GM06990 (cell line): ENCODE measurements around the gene KLHL34.

Experiments used
- DNase-seq: peaks from one replicate; pipeline ENCODE4 v3.0.0-alpha.2; 2011; ENCODE audit not compliant: insufficient read length; ENCODE audit errors: extremely low read depth
- H3K27me3 ChIP-seq: replicated peaks from 2 replicates; pipeline ENCODE4 v1.6.0; 2011; ENCODE audit warnings: low read length; ENCODE audit not compliant: control insufficient read depth, insufficient read depth
- H3K36me3 ChIP-seq: 2 replicates; pipeline ENCODE4 v1.5.1; 2011; ENCODE audit warnings: low read length; ENCODE audit not compliant: control insufficient read depth, insufficient read depth
- H3K4me3 ChIP-seq: replicated peaks from 2 replicates; pipeline ENCODE4 v1.5.1; 2011; ENCODE audit warnings: low read depth, mild to moderate bottlenecking, control low read depth, low read length
- CTCF ChIP-seq: IDR thresholded peaks from 2 replicates; pipeline ENCODE4 v1.5.1; 2011; ENCODE audit warnings: low read length, control low read depth, mild to moderate bottlenecking, inconsistent platforms; ENCODE audit not compliant: insufficient read depth, poor library complexity, severe bottlenecking

KLHL34 gene

GRCh38 chrX:21674430-21675186 is 16.5 kb upstream of the KLHL34 start:
- Histone ChIP-seq H3K4me3 (no peak overlapping the region), H3K27me3 (no peaks in the 10 kb centered on the region), H3K36me3 (no peaks in the 10 kb centered on the region)
- no peak for TF ChIP-seq CTCF
- no peak for DNase-seq

- no peak for TF ChIP-seq CTCF
- Histone ChIP-seq H3K36me3 (no peaks in the 10 kb centered on the region), H3K4me3 (no peak overlapping the region), H3K27me3 (no peaks in the 10 kb centered on the region)
- no peak for DNase-seq
Measured at GRCh38 chrX:21666679-21667078, 8.5 kb upstream of the KLHL34 start.

GRCh38 chrX:21666252-21666651 is 8.1 kb upstream of the KLHL34 start:
- DNase-seq: no peak
- Histone ChIP-seq H3K36me3 (no peaks in the 10 kb centered on the region), H3K4me3 (no peak overlapping the region), H3K27me3 (no peaks in the 10 kb centered on the region)
- no peak for TF ChIP-seq CTCF

- no peak for TF ChIP-seq CTCF
- no peak overlapping the region for H3K4me3 ChIP-seq
- no peak for DNase-seq
- H3K36me3 ChIP-seq: no peaks in the 10 kb centered on the region
- H3K27me3 ChIP-seq: no peaks in the 10 kb centered on the region
Measured at GRCh38 chrX:21662761-21663160, 4.6 kb upstream of the KLHL34 start.

- Histone ChIP-seq H3K27me3 (no peaks in the 10 kb centered on the region), H3K4me3 (no peak overlapping the region), H3K36me3 (no peaks in the 10 kb centered on the region)
- no peak for TF ChIP-seq CTCF
- no peak for DNase-seq
Measured at GRCh38 chrX:21661316-21661715, 3.2 kb upstream of the KLHL34 start.

- Histone ChIP-seq H3K4me3 (no peak overlapping the region), H3K36me3 (no peaks in the 10 kb centered on the region), H3K27me3 (no peaks in the 10 kb centered on the region)
- no peak for TF ChIP-seq CTCF
- DNase-seq: no peak
Measured at GRCh38 chrX:21660156-21660555, 2.0 kb upstream of the KLHL34 start.
